Activated T-cell treated with anti-CD3 and anti-CD28 coated beads for 24 hours (primary cell): Measurements from ENCODE around the gene HBG2.

Experiments used
- DNase-seq: peaks from one replicate; pipeline ENCODE4 v3.0.0-alpha.2; 2020; ENCODE audit warnings: low read depth

HBG2 gene

GRCh38 chr11:5229796-5230195 lies 24.8 kb downstream of the HBG2 start:
- DNase-seq: no peak

GRCh38 chr11:5229356-5229755 lies 25.2 kb downstream of the HBG2 start:
- no peak for DNase-seq

DNA sequence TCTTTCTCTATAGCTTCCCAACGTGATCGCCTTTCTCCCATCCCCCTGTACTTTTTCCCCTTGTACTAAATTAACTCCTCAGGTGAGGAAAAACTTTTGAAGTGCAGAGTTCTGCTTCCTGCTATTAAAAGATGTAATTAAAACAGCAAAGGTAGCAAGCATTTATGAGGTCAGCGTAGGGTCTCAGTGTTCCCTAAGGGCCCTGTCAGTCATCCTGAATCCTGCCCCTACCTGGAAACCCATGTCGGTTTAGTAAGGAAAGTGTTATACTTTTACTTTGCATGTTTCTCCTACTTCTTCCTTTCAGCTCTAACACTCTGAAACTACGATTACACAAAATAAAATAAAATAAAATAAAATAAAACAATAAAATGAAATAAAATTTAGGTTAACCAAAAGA lies 26.5 kb downstream of the HBG2 start:
- no peak for DNase-seq

DNA sequence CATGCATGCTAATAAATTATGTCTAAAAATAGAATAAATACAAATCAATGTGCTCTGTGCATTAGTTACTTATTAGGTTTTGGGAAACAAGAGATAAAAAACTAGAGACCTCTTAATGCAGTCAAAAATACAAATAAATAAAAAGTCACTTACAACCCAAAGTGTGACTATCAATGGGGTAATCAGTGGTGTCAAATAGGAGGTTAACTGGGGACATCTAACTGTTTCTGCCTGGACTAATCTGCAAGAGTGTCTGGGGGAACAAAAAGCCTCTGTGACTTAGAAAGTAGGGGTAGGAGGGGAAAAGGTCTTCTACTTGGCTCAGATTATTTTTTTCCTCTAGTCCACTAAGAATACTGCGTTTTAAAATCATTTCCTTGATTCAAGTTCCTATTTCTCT lies 26.9 kb downstream of the HBG2 start:
- no peak for DNase-seq

- no peak for DNase-seq
Measured at GRCh38 chr11:5226732-5227310, 27.8 kb downstream of the HBG2 start, which contains the start of gene HBB. TSS of gene HBB (minus strand) at chr11:5227071. CDS start at chr11:5227021, 50 bp downstream.

GRCh38 chr11:5225480-5225871 lies 29.1 kb downstream of the HBG2 start:
- DNase-seq: no peak

DNA sequence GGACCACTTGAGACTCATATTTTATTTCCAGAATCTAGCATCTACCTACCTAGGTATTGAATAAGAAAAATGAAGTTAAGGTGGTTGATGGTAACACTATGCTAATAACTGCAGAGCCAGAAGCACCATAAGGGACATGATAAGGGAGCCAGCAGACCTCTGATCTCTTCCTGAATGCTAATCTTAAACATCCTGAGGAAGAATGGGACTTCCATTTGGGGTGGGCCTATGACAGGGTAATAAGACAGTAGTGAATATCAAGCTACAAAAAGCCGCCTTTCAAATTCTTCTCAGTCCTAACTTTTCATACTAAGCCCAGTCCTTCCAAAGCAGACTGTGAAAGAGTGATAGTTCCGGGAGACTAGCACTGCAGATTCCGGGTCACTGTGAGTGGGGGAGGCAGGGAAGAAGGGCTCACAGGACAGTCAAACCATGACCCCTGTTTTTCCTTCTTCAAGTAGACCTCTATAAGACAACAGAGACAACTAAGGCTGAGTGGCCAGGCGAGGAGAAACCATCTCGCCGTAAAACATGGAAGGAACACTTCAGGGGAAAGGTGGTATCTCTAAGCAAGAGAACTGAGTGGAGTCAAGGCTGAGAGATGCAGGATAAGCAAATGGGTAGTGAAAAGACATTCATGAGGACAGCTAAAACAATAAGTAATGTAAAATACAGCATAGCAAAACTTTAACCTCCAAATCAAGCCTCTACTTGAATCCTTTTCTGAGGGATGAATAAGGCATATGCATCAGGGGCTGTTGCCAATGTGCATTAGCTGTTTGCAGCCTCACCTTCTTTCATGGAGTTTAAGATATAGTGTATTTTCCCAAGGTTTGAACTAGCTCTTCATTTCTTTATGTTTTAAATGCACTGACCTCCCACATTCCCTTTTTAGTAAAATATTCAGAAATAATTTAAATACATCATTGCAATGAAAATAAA lies 29.8 kb downstream of the HBG2 start:
- no peak for DNase-seq

GRCh38 chr11:5223686-5224085 lies 30.9 kb downstream of the HBG2 start:
- no peak for DNase-seq

GRCh38 chr11:5223146-5223545 lies 31.4 kb downstream of the HBG2 start:
- no peak for DNase-seq

DNA sequence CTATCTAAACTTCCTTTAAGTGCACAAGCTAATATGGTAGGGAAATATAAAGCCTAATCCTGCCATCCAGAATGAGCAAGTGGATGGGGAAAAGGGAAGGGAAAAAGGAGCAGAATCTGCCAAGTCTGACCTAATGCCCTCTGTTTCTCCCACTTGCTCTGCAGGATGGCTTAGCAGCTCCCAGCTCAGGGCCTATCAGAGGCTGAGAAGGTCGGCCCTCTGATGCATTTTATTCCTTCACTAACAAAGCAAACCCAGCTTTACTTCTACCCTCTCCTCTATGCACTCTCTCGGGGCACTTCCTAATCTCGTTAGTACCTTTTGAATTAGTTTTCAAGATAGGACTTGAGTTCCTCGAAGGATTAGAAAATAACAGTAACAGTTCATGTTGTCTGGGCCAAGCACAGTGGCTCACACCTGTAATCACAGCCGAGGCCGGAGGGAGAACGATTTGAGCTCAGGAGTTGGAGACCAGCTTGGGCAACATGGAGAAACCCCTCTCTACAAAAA lies 44.1 kb downstream of the HBG2 start:
- no peak for DNase-seq

GRCh38 chr11:5204787-5205186 lies 49.8 kb downstream of the HBG2 start:
- DNase-seq: no peak

DNA sequence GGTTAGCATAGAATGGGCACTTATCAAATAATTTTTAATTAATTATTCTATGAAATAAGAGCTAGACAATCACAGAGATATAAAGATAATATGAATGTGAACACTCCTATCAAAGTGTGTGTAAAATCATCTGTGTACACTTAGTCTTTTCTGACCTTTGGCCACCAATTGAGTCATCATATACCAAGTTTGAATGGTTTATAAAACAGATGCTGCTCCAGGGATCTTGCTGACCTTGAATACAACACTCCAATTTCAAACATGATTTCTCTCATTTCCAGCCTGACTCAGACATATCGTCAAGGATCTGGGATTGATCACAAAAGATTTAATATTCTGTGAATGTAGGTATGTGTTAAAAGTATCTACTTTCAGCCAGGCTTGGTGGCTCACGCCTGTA lies 51.2 kb downstream of the HBG2 start:
- no peak for DNase-seq
